Kidney (tissue), 14 donors: Measurements from ENCODE around the gene SARS1. TPM values are rescaled to one million over a fixed set of nuclear protein-coding genes. Genes with fewer than 3 reads are reported as not detected.

Source experiments
- DNase-seq, 5 donors: peaks; one replicate each; pipeline ENCODE4 v3.0.0-alpha.2; 2013 to 2020
- FAIRE-seq: peaks from 2 replicates; lab custom pipeline; 2012; peaks lifted over from hg19 to GRCh38; lab: Jason Lieb, UNC
- H3K27ac ChIP-seq, 2 donors: one replicate each; pipeline ENCODE4 v1.7.0; 2013; ENCODE audit warnings: low read depth in 2 of 2, low read length in 2 of 2, inconsistent platforms in 1 of 2
- H3K27me3 ChIP-seq: one replicate; pipeline ENCODE4 v1.7.1; 2013; ENCODE audit warnings: low read length, inconsistent platforms; ENCODE audit not compliant: control insufficient read depth, insufficient read depth
- H3K36me3 ChIP-seq, 3 donors: one replicate each; pipeline versions ENCODE4 v1.7.0 to v1.7.1; 2013; ENCODE audit warnings: low read length in 3 of 3, control low read depth in 1 of 3, inconsistent platforms in 1 of 3; ENCODE audit not compliant: insufficient read depth in 3 of 3, control insufficient read depth in 2 of 3
- H3K4me1 ChIP-seq, 3 donors: one replicate each; pipeline versions ENCODE4 v1.7.0 to v1.7.1; 2013; ENCODE audit warnings: low read length in 3 of 3, inconsistent platforms in 1 of 3, low read depth in 1 of 3; ENCODE audit not compliant: control insufficient read depth in 2 of 3, insufficient read depth in 2 of 3
- H3K4me3 ChIP-seq, 3 donors: one replicate each; pipeline versions ENCODE4 v1.7.0 to v1.8.1; 2013; ENCODE audit warnings: low read length in 3 of 3, control low read depth in 1 of 3, inconsistent platforms in 1 of 3
- H3K9ac ChIP-seq, 3 donors: one replicate each; pipeline versions ENCODE4 v1.7.0 to v1.7.1; 2013; ENCODE audit warnings: low read length in 3 of 3, control low read depth in 1 of 3, inconsistent platforms in 1 of 3
- H3K9me3 ChIP-seq, 3 donors: one replicate each; pipeline versions ENCODE4 v1.7.0 to v1.7.1; 2013; ENCODE audit warnings: low read length in 3 of 3, control low read depth in 1 of 3, inconsistent platforms in 1 of 3; ENCODE audit not compliant: control insufficient read depth in 2 of 3, insufficient read depth in 1 of 3
- intact Hi-C: fragments of 100-400 bp; cut with DNase I; formaldehyde crosslinking; loops from one replicate; pipeline ENCODE4 v1.11.1; 2022
- polyA plus RNA-seq: library from polyadenylated mRNA; stranded (reverse); fragments of 350-450 nt; fragmentation: Illumina TruSeq; extraction: RNeasy Lipid Tissue Mini Kit (QIAGEN cat#74804); gene quantifications from one replicate; pipeline ENCODE4 v1.2.3, GENCODE V29; 2014; ENCODE audit warnings: low read depth, low replicate concordance; ENCODE audit not compliant: insufficient read depth
- total RNA-seq: library from RNA; stranded (reverse); fragmentation: NEBNext Ultra II Directional; extraction: Animal tissue kit (Norgen Biotek cat#: 25700); gene quantifications from one replicate; pipeline ENCODE4 v1.2.1, GENCODE V29; 2021
- TF ChIP-seq, protein P1 (sequence below): IDR thresholded peaks from 3 replicates; pipeline ENCODE4 v1.5.1; 2012; ENCODE audit warnings: mild to moderate bottlenecking, moderate library complexity, borderline replicate concordance; ENCODE audit not compliant: insufficient read depth; ENCODE audit errors: extremely low read depth
- donor health status: control.
- donor health status: control.
- donor health status: control.
- donor health status: control.
- donor health status: control.
- donor health status: DM: yes; HTN: yes; CAD: no.
- donor health status: Normal renal cell carcinoma (clear cell type).

The SARS1 gene
- total and polyA plus RNA-seq, 2 donors from 2014 or later = 114 to 181 TPM

DNA sequence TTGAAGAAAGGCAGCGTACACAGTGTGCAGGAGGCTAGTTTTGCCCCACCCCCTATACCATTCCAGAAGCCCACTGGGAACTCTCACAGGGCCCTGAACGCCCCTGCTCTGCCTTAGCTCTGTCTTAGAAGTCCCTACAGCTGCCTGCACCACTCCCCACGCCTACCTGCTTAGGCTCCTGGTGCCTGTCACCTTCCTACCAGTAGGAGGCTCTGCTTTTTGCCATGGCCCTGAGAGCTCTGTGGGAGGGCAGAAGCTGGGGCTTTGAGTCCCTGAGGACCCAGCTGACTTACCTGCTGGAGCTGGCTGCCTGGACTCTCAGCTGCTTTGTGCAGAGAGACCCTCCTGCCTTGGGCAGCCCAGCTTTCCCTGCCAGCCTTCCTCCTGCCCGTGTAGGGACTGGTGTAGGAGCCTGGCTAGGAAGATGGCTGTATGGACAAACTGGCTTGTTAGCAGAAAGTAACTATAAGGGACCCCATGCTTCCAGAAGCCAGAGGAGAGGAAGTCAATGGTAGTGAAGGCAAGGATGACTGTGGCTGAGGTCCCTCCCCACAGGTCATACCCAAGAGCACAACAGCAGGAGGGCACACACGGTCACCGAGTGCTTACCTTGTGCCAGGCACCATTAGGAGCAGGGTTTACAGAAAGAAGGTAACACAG, 25.8 kb downstream of the SARS1 start:
- peaks cover 2 to 39% (median 37%) of the 10 kb centered on the region in 3 donors for H3K36me3 ChIP-seq
- no peaks in the 10 kb centered on the region for H3K9me3 ChIP-seq
- H3K9ac ChIP-seq = no peak overlapping the region
- H3K27ac ChIP-seq = no peak overlapping the region
- TF ChIP-seq, protein P1, sequence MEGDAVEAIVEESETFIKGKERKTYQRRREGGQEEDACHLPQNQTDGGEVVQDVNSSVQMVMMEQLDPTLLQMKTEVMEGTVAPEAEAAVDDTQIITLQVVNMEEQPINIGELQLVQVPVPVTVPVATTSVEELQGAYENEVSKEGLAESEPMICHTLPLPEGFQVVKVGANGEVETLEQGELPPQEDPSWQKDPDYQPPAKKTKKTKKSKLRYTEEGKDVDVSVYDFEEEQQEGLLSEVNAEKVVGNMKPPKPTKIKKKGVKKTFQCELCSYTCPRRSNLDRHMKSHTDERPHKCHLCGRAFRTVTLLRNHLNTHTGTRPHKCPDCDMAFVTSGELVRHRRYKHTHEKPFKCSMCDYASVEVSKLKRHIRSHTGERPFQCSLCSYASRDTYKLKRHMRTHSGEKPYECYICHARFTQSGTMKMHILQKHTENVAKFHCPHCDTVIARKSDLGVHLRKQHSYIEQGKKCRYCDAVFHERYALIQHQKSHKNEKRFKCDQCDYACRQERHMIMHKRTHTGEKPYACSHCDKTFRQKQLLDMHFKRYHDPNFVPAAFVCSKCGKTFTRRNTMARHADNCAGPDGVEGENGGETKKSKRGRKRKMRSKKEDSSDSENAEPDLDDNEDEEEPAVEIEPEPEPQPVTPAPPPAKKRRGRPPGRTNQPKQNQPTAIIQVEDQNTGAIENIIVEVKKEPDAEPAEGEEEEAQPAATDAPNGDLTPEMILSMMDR = peak; percentile 47
- intact Hi-C loops = no loop called here
- DNase-seq = peak in 4 of 5 donors; percentile 45 to 65 (median 54)
- peaks cover 0 to 8% (median 0%) of the 10 kb centered on the region in 3 donors for H3K4me1 ChIP-seq
- H3K4me3 ChIP-seq = no peak overlapping the region
- no peaks in the 10 kb centered on the region for H3K27me3 ChIP-seq
- no peak for FAIRE-seq

DNA sequence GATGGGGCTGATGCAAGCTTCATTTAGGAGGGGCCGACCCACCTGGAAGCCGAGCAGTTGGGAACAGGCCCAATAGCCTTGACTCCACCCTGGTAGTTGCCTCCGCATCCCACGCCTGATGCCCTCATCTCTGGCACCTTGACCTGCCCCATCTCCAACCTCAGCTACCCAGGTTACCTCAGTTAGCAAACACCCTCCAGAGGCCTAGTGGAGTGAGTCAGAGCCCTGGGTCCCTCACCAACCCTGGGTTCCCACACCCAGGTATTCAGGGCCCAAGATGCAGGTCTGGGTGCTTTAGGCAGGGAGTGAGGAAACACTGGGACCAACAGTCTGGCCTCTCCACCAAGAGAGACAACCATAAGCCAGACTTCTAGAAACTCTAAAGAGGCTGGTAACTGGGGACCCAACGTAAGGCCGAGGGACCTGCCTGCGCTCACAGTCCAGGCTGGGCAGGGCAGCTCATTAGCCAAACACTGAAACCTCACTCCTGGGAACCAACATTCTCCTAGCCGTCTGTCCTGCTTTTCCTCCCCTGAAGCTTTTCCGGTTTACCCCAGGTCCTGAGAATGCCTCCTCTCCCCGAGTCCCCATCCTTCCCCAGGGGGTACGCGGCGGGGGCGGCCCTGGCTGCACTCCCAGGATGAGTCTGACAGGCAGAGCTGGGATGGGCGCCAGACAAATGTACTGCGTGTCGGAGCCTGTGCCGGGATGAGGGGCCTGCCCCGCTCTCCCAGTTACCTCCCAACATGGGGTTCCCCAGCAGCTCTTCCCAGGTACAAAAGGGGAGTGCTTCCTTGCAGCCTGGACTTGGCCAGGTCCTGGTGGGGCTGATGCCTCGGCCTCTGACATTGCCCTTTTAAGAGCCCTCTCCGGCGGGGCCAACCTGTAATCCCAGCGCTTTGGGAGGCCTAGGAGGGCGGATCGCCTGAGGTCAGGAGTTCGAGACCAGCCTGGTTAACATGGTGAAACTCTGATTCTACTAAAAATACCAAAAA, 26.7 kb downstream of the SARS1 start:
- FAIRE-seq (no peak), DNase-seq (peak in 3 of 5 donors; percentile 34 to 94 (median 48))
- TF ChIP-seq, protein P1 = no peak
- intact Hi-C loops = no loop called here
- Histone ChIP-seq H3K27me3 (no peaks in the 10 kb centered on the region), H3K27ac (no peak overlapping the region), H3K36me3 (peaks cover 2 to 33% (median 31%) of the 10 kb centered on the region in 3 donors), H3K9ac (no peak overlapping the region), H3K4me3 (no peak overlapping the region), H3K9me3 (no peaks in the 10 kb centered on the region), H3K4me1 (peaks cover 0 to 8% (median 0%) of the 10 kb centered on the region in 3 donors)

DNA sequence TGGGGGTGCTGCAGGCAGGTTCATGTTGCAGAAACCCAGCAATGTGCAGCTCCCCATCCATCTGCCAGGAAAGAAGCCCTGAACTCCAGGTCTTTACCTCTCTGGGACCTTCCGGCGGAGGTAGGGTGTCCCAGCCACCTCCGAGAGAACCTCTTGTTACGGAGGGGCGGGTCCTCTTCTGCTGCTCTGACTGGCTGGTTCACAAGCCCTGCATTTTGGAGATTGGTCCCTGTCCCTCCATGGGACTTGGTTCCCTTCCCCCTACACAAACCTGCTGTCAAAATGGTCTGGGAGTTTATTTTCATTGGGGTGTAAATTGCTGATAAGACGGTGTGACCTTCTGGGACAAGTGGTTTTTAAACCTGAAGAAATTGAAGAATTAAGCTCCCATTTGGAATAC, 27.6 kb downstream of the SARS1 start:
- Histone ChIP-seq H3K4me1 (peaks cover 0 to 8% (median 0%) of the 10 kb centered on the region in 3 donors), H3K27ac (no peak overlapping the region), H3K9ac (no peak overlapping the region), H3K9me3 (no peaks in the 10 kb centered on the region), H3K4me3 (no peak overlapping the region), H3K36me3 (peaks cover 0 to 24% (median 22%) of the 10 kb centered on the region in 3 donors), H3K27me3 (no peaks in the 10 kb centered on the region)
- intact Hi-C loops = no loop called here
- no peak for FAIRE-seq
- no peak for DNase-seq
- TF ChIP-seq, protein P1 = no peak
